K562 (cell line): ENCODE results near the gene GFRA3. TPM values are rescaled to one million over a fixed set of nuclear protein-coding genes. Genes with fewer than 3 reads are reported as not detected.

Experiments used
- ATAC-seq: fragments of 200-7000 bp; cut with Tn5 transposase; 3 replicates; pipeline ENCODE4 v1.9.1; 2020; ENCODE audit warnings: moderate library complexity
- BruUV-seq: library from RNA; stranded (reverse); fragments of 400-500 nt; replicated peaks from 2 replicates; lab custom pipeline; 2021; lab: Mats Ljungman, UMichigan
- CTCF ChIA-PET: fragments of 300-600 bp; formaldehyde crosslinking; extraction: SDS; loops from one replicate; lab custom pipeline; 2021; ENCODE audit warnings: low intra/inter-chr PET ratio; lab: Yijun Ruan, JAX
- POLR2A ChIA-PET: fragments of 300-600, 350-650 bp; sonication (Branson Sonifier 250); formaldehyde crosslinking; extraction: SDS; loops from one replicate; lab custom pipeline; 2021; ENCODE audit warnings: antibody characterized with exemption, inconsistent platforms; lab: Yijun Ruan, JAX
- DNase-seq, 4 experiments: peaks; one replicate each; pipeline versions ENCODE4 v3.0.0 to v3.0.0-alpha.2; 2011 to 2018; ENCODE audit warnings: low spot score in 3 of 4, mixed read lengths in 3 of 4; ENCODE audit errors: extremely low read depth in 1 of 4
- FAIRE-seq: peaks from 2 replicates; lab custom pipeline; 2011; peaks lifted over from hg19 to GRCh38; lab: Jason Lieb, UNC
- H2AFZ ChIP-seq: 2 replicates; pipeline ENCODE4 v1.6.0; 2011; ENCODE audit warnings: low read depth, low read length, control low read depth, inconsistent platforms
- H3K27ac ChIP-seq: fragments of 200-600 bp; 3 replicates; pipeline ENCODE4 v1.8.0; 2011; ENCODE audit warnings: low read depth, mild to moderate bottlenecking, control low read depth, inconsistent platforms, low read length, moderate library complexity, mixed read lengths; ENCODE audit errors: extremely low read depth
- H3K27me3 ChIP-seq, 2 experiments: fragments of 300-600 bp in 1 of 2; 2 replicates in 1 of 2; 3 replicates in 1 of 2; pipeline versions ENCODE4 v1.6.0 to v1.8.0; 2011; ENCODE audit warnings: inconsistent platforms in 2 of 2, low read length in 2 of 2, mild to moderate bottlenecking in 1 of 2, mixed read lengths in 1 of 2, moderate library complexity in 1 of 2; ENCODE audit not compliant: control insufficient read depth in 2 of 2, insufficient read depth in 2 of 2
- H3K36me3 ChIP-seq: fragments of 300-600 bp; 3 replicates; pipeline ENCODE4 v1.8.0; 2011; ENCODE audit warnings: mild to moderate bottlenecking, low read length, inconsistent platforms; ENCODE audit not compliant: control insufficient read depth, insufficient read depth
- H3K4me1 ChIP-seq, 2 experiments: fragments of 200-600 bp in 1 of 2; replicated peaks in 1 of 2; 2 replicates in 1 of 2; 3 replicates in 1 of 2; pipeline versions ENCODE4 v1.5.1 to v1.8.0; 2011; ENCODE audit warnings: inconsistent platforms in 2 of 2, low read length in 2 of 2, mild to moderate bottlenecking in 1 of 2, mixed read lengths in 1 of 2, moderate library complexity in 1 of 2; ENCODE audit not compliant: control insufficient read depth in 2 of 2, insufficient read depth in 2 of 2
- H3K4me2 ChIP-seq: 2 replicates; pipeline ENCODE4 v1.6.1; 2011; ENCODE audit warnings: low read length, control low read depth, inconsistent platforms, mixed read lengths; ENCODE audit not compliant: insufficient read depth
- H3K4me3 ChIP-seq: fragments of 200-600 bp; sonication (generic), shearing (Covaris generic); 2 replicates; pipeline ENCODE4 v1.5.1; 2016; ENCODE audit warnings: control low read depth, inconsistent platforms
- H3K79me2 ChIP-seq: fragments of 200-600 bp; 3 replicates; pipeline ENCODE4 v1.8.0; 2011; ENCODE audit warnings: low read length, inconsistent platforms; ENCODE audit not compliant: control insufficient read depth, insufficient read depth
- H3K9ac ChIP-seq, 2 experiments: 2 replicates each; pipeline versions ENCODE4 v1.6.0 to v1.6.1; 2011; ENCODE audit warnings: low read depth in 2 of 2, low read length in 2 of 2, control low read depth in 1 of 2, inconsistent platforms in 1 of 2, mild to moderate bottlenecking in 1 of 2, mixed read lengths in 1 of 2; ENCODE audit not compliant: insufficient read depth in 1 of 2
- H3K9me1 ChIP-seq: one replicate; pipeline ENCODE4 v1.6.0; 2011; ENCODE audit warnings: inconsistent platforms, mild to moderate bottlenecking, low read length, moderate library complexity; ENCODE audit not compliant: control insufficient read depth, insufficient read depth
- H3K9me3 ChIP-seq: replicated peaks from 2 replicates; pipeline ENCODE4 v1.5.1; 2011; ENCODE audit warnings: low read depth, low read length, inconsistent platforms; ENCODE audit not compliant: control insufficient read depth, insufficient read depth
- H4K20me1 ChIP-seq: replicated peaks from 2 replicates; pipeline ENCODE4 v1.6.1; 2011; ENCODE audit warnings: low read length, inconsistent platforms, mixed read lengths; ENCODE audit not compliant: control insufficient read depth, insufficient read depth
- C11orf30 ChIP-seq: fragments of 450-650 bp; IDR thresholded peaks from 2 replicates; pipeline ENCODE4 v1.6.1; 2016; ENCODE audit warnings: low read depth, mild to moderate bottlenecking
- CREM ChIP-seq: IDR thresholded peaks from 2 replicates; pipeline ENCODE4 v1.6.1; 2014; ENCODE audit warnings: antibody characterized with exemption, low read depth
- ETV5 ChIP-seq: sonication (generic); formaldehyde crosslinking; IDR thresholded peaks from 2 replicates; pipeline ENCODE4 v1.4.0; 2020; ENCODE audit warnings: low read depth, mild to moderate bottlenecking, missing genetic modification reagents
- HDAC1 ChIP-seq, 2 experiments: fragments of 450-650 bp; IDR thresholded peaks; 2 replicates each; pipeline ENCODE4 v1.6.1; 2016 to 2017; ENCODE audit warnings: inconsistent platforms in 1 of 2, mild to moderate bottlenecking in 1 of 2, moderate library complexity in 1 of 2
- PHB ChIP-seq: fragments of 250-450 bp; sonication (Bioruptor Pico); IDR thresholded peaks from 2 replicates; pipeline ENCODE4 v1.5.0; 2021
- PHTF2 ChIP-seq: fragments of 250-450 bp; sonication (Bioruptor Pico); IDR thresholded peaks from 2 replicates; pipeline ENCODE4 v1.5.0; 2021; ENCODE audit warnings: mild to moderate bottlenecking
- POU5F1 ChIP-seq: fragments of 150-350 bp; IDR thresholded peaks from 2 replicates; pipeline ENCODE4 v1.6.1; 2014; ENCODE audit warnings: borderline replicate concordance, low read length, low read depth, mild to moderate bottlenecking; ENCODE audit not compliant: partially characterized antibody
- SETDB1 ChIP-seq: IDR thresholded peaks from one replicate; pipeline ENCODE4 v1.6.1; 2012; ENCODE audit warnings: low read length, control low read depth, inconsistent platforms
- SREBF1 ChIP-seq: fragments of 150-350 bp; IDR thresholded peaks from 2 replicates; pipeline ENCODE4 v1.6.1; 2014; ENCODE audit warnings: antibody characterized with exemption, low read depth, low read length, borderline replicate concordance
- TCF7 ChIP-seq: sonication (generic); IDR thresholded peaks from 2 replicates; pipeline ENCODE4 v1.6.1; 2016; ENCODE audit warnings: antibody characterized with exemption, borderline replicate concordance
- TRIM28 ChIP-seq: fragments of 450-650 bp; IDR thresholded peaks from 2 replicates; pipeline ENCODE4 v1.6.1; 2017
- ZBTB17 ChIP-seq: fragments of 450-650 bp; formaldehyde crosslinking; IDR thresholded peaks from 2 replicates; pipeline ENCODE4 v1.4.0; 2020; ENCODE audit warnings: mild to moderate bottlenecking
- ZNF124 ChIP-seq: sonication (generic); formaldehyde crosslinking; IDR thresholded peaks from 2 replicates; pipeline ENCODE4 v1.8.1; 2022; ENCODE audit warnings: missing genetic modification reagents
- WGBS: fragments of 100-300 bp; shearing (Covaris generic); methylation state at CpG from one replicate; pipeline ENCODE4 v1.1.6; 2016; ENCODE audit warnings: low coverage, mixed read lengths; ENCODE audit not compliant: insufficient coverage; ENCODE audit errors: missing lambda C conversion rate; 5-methylcytosine and 5-hydroxymethylcytosine counted together
- in situ Hi-C: fragments of 300-500 bp; cut with MboI; formaldehyde crosslinking; loops from 4 replicates; pipeline ENCODE4 v1.15.0; 2018; ENCODE audit warnings: inconsistent platforms, mixed read lengths
- intact Hi-C: fragments of 100-400 bp; cut with micrococcal nuclease; formaldehyde crosslinking; loops from 2 replicates; pipeline ENCODE4 v1.14.2; 2022
- polyA plus RNA-seq, 8 experiments: library from polyadenylated mRNA; depleted of rRNA in 4 of 8; stranded (reverse) in 5 of 8; unstranded in 3 of 8; fragments of >200 nt; fragmentation: Nextera tagmentation in 2 of 8; fragmentation: Illumina TruSeq in 1 of 8; extraction: Ambion mirVana in 2 of 8; extraction: Trizol in 1 of 8; gene quantifications; 2 replicates each; pipeline versions ENCODE4 v1.2.1 to v1.2.3, GENCODE V29; 2011 to 2014; ENCODE audit warnings: inconsistent platforms in 1 of 8, missing spikeins in 1 of 8
- total RNA-seq, 7 experiments: library from RNA; depleted of rRNA in 6 of 7; stranded (reverse); fragments of >200 nt in 6 of 7; fragmentation: Illumina TruSeq in 2 of 7; extraction: Trizol in 2 of 7; gene quantifications; 2 replicates each; pipeline versions ENCODE4 v1.2.1 to v1.2.3, GENCODE V29; 2011 to 2021; ENCODE audit warnings: low replicate concordance in 1 of 7
- TF ChIP-seq, protein P1 (sequence below): sonication (generic); IDR thresholded peaks from 2 replicates; pipeline ENCODE4 v1.6.1; 2016
- TF ChIP-seq, protein P2 (sequence below): IDR thresholded peaks from 2 replicates; pipeline ENCODE4 v1.6.1; 2011; ENCODE audit warnings: borderline replicate concordance, low read depth, mild to moderate bottlenecking, moderate library complexity, low read length; ENCODE audit not compliant: insufficient read depth, poor library complexity, severe bottlenecking

The GFRA3 gene
- total and polyA plus RNA-seq, 9 of the 15 experiments (the other 6 are each of a cell fraction or from before 2014, with no cell fraction given) = 0.05 to 0.09 (median 0.08) TPM; not detected in 6

DNA sequence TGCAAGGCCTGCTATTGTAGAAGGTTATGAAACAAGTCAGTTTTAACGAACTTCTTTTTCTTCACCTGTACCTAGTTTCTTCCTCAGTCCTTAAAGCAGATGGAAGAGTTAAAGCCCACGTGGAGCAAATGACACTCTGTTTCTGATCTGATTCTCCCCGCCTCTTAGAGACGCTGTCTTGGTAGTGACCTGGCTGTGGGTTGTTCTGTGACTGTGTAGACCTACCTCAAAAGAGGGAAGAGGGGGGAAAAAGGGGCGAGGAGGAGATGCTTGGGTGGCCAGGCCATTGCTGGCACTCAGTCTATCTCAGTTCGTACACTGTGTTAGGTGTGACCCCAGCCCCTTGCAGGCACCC is 610 bp downstream of the GFRA3 start:
- in situ Hi-C loops (no loop called here), intact Hi-C loops (no loop called here)
- peaks cover 3 to 7% of the 10 kb centered on the region in 2 experiments; a peak in 2 of 5 replicates for H3K27me3 ChIP-seq
- 35% methylated on average over 6 of the region's 6 CpGs for WGBS
- H3K4me1 ChIP-seq = peaks cover 6 to 11% of the 10 kb centered on the region in 2 experiments; a peak in 3 of 5 replicates
- H3K79me2 ChIP-seq = no peaks in the 10 kb centered on the region
- no peak overlapping the region for H3K27ac ChIP-seq
- peaks cover 5% of the 10 kb centered on the region; the same call in 1 of the 2 replicates for H4K20me1 ChIP-seq
- ChIA-PET POLR2A (interaction anchor here (1.7 kb wide), 1 partner anchor 65 kb away, joined by 5 read pairs; the partner anchor contains the start of gene FAM53C), CTCF (no interaction called here)
- ATAC-seq (no peak; the same call in 2 of the 3 replicates), FAIRE-seq (no peak), DNase-seq (no peak)
- no peak overlapping the region for H3K4me2 ChIP-seq
- H3K4me3 ChIP-seq = no peak overlapping the region
- no peak for TF ChIP-seq ZNF124 (CRISPR knock-in tag)
- TF ChIP-seq ETV5 (CRISPR knock-in tag) = no peak
- no peak for TF ChIP-seq HDAC1 (IDR thresholded peaks at IDR 0.05)
- no peak for TF ChIP-seq PHTF2 (CRISPR knock-in tag)
- no peak overlapping the region for H2AFZ ChIP-seq
- no peaks in the 10 kb centered on the region for H3K9me3 ChIP-seq
- H3K9me1 ChIP-seq = no peaks in the 10 kb centered on the region
- H3K9ac ChIP-seq = no peak overlapping the region
- no peaks in the 10 kb centered on the region for H3K36me3 ChIP-seq
- BruUV-seq = no TSS peak

DNA sequence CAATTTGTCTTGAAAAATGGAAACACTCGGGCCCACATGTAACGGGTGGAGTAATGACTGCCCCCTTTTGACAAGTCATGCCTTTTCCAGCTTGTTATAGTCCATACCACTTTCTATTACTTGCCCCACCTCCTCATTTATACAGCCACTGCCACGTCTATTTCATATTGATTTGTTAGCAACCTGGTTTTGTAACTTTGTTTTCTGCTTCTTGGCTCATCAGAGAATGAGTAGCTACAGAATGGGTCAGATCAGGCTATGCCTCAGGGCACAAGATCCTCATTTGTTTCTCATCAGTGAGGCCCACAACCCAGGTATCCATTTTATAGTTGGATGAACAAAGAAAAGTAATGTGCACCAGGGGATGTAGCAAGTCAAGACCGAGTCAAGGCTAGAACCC is 1.7 kb downstream of the GFRA3 start:
- no peak overlapping the region for H3K4me2 ChIP-seq
- ATAC-seq = no peak
- H3K27me3 ChIP-seq = peaks cover 3 to 7% of the 10 kb centered on the region in 2 experiments; a peak in 2 of 5 replicates
- no peak overlapping the region for H3K9ac ChIP-seq
- H3K79me2 ChIP-seq = no peaks in the 10 kb centered on the region
- intact Hi-C loops = no loop called here
- no peak overlapping the region for H3K27ac ChIP-seq
- no peaks in the 10 kb centered on the region for H3K9me1 ChIP-seq
- no peaks in the 10 kb centered on the region for H3K9me3 ChIP-seq
- POLR2A ChIA-PET = no interaction called here
- no peak for DNase-seq
- in situ Hi-C loops = no loop called here
- no peak overlapping the region for H3K4me3 ChIP-seq
- 42% methylated on average over 4 of the region's 4 CpGs for WGBS
- H2AFZ ChIP-seq = no peak overlapping the region
- H3K36me3 ChIP-seq = no peaks in the 10 kb centered on the region
- no peak for FAIRE-seq
- no TSS peak for BruUV-seq
- CTCF ChIA-PET = no interaction called here
- peaks cover 5% of the 10 kb centered on the region; the same call in 1 of the 2 replicates for H4K20me1 ChIP-seq
- peaks cover 6 to 11% of the 10 kb centered on the region in 2 experiments; a peak in 3 of 5 replicates for H3K4me1 ChIP-seq
- TF ChIP-seq SETDB1 (no peak), ZBTB17 (CRISPR knock-in tag) (no peak), C11orf30 (no peak), TRIM28 (no peak), TCF7 (no peak), CREM (no peak), SREBF1 (no peak), PHB (CRISPR knock-in tag) (no peak), POU5F1 (no peak)
- TF ChIP-seq, protein P1, sequence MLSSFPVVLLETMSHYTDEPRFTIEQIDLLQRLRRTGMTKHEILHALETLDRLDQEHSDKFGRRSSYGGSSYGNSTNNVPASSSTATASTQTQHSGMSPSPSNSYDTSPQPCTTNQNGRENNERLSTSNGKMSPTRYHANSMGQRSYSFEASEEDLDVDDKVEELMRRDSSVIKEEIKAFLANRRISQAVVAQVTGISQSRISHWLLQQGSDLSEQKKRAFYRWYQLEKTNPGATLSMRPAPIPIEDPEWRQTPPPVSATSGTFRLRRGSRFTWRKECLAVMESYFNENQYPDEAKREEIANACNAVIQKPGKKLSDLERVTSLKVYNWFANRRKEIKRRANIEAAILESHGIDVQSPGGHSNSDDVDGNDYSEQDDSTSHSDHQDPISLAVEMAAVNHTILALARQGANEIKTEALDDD = no peak
- TF ChIP-seq, protein P2, sequence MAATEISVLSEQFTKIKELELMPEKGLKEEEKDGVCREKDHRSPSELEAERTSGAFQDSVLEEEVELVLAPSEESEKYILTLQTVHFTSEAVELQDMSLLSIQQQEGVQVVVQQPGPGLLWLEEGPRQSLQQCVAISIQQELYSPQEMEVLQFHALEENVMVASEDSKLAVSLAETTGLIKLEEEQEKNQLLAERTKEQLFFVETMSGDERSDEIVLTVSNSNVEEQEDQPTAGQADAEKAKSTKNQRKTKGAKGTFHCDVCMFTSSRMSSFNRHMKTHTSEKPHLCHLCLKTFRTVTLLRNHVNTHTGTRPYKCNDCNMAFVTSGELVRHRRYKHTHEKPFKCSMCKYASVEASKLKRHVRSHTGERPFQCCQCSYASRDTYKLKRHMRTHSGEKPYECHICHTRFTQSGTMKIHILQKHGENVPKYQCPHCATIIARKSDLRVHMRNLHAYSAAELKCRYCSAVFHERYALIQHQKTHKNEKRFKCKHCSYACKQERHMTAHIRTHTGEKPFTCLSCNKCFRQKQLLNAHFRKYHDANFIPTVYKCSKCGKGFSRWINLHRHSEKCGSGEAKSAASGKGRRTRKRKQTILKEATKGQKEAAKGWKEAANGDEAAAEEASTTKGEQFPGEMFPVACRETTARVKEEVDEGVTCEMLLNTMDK = no peak
